GM10847 (cell line): ENCODE measurements around the gene PWWP2A.
A peak's percentile ranks its signal among the peaks of the same experiment; 100 is the strongest.

ENCODE experiments used
- POLR2A ChIP-seq: IDR thresholded peaks from 2 replicates; pipeline ENCODE4 v1.6.1; 2011; ENCODE audit not compliant: insufficient read length; ENCODE audit errors: extremely low read depth

PWWP2A gene, protein sequence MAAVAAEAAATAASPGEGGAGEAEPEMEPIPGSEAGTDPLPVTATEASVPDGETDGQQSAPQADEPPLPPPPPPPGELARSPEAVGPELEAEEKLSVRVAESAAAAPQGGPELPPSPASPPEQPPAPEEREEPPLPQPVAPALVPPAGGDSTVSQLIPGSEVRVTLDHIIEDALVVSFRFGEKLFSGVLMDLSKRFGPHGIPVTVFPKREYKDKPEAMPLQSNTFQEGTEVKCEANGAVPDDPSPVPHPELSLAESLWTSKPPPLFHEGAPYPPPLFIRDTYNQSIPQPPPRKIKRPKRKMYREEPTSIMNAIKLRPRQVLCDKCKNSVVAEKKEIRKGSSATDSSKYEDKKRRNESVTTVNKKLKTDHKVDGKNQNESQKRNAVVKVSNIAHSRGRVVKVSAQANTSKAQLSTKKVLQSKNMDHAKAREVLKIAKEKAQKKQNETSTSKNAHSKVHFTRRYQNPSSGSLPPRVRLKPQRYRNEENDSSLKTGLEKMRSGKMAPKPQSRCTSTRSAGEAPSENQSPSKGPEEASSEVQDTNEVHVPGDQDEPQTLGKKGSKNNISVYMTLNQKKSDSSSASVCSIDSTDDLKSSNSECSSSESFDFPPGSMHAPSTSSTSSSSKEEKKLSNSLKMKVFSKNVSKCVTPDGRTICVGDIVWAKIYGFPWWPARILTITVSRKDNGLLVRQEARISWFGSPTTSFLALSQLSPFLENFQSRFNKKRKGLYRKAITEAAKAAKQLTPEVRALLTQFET

DNA sequence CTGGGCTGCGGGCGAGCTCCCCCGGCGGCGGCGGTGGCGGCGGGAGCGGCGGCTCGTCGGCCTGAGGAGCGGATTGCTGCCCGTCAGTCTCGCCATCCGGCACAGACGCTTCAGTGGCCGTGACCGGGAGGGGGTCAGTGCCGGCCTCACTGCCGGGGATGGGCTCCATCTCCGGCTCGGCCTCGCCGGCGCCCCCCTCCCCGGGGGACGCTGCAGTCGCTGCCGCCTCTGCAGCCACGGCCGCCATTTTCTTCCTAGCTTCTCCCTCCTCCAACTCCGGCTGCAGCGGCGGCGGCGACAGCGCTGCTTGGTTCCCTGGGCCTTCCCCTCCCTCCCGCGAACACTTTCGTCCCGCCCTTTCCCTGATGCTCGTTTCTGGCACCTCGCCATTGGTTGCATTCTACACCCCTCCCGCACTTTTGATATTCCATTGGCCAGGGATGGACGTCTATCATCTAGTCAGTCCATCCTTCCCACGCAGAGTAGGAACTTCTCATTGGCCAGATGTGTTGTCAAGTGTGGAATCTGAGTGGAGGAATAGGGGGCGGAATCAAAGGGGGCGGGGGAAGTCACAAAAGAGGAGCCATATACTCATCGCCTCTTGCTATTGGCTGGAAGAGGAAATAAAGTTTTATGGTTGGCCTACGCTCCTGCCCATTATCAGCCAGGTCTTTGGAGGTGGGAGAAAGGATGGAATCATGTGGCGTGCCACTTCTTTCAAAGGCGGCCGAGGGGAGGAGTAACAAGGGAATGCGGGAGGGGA is at the start of gene PWWP2A:
PWWP2A (minus strand) TSS at position 309 of the 763 bp plus-strand sequence; CDS start at position 247, 62 bp downstream.
- TF ChIP-seq POLR2A: peak; percentile 86

DNA sequence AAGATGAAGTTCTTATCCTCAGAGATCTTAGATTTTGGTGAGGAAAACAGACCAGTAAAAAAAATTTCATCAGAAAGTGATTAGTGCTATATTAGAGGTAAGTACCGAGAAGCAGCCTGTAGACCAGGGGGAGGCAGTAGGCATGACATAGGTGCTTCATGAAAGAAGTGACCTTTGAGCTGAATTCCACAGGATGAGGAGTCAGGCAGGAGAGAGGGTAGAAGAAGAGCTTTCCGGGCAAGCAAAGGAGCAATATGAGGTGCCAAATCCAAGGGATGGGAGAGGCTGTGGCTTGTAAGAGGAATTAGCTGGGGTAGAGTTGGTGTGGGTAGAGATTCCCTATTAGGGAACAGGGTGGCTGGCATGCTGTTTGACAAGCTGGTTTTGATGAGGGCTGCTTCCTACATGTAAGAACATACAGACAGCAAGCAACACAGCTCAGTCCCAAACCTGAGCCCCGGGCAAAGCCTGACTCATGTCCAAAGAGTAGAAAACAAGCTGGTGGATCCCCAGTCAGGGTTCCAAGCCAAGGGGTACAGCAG is 48.4 kb upstream of the PWWP2A start:
- no peak for TF ChIP-seq POLR2A

DNA sequence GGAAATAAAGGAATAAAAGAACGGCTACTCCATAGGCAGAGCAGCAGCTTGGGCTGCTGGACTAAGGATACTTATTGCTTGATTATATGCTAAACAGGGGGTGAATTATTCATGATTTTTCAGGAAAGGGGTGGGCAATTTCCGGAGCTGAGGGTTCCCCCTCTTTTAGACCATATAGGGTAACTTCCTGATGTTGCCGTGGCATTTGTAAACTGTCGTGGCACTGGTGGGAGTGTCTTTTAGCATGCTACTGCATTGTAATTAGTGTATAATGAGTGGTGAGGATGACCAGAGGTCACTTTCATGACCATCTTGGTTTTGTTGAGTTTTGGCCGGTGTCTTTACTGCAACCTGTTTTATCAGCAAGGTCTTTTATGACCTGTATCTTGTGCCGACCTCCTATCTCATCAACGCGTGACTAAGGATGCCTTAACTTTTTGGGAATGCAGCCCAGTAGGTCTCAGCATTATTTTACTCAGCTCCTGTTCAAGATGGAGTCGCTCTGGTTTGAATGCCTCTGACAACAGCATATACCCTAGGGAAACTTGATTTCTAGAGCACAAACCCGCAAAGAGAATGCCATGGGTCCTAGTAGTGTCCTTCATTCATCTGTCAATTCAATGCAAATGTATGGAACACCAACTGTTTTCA is 47.8 kb upstream of the PWWP2A start:
- no peak for TF ChIP-seq POLR2A

DNA sequence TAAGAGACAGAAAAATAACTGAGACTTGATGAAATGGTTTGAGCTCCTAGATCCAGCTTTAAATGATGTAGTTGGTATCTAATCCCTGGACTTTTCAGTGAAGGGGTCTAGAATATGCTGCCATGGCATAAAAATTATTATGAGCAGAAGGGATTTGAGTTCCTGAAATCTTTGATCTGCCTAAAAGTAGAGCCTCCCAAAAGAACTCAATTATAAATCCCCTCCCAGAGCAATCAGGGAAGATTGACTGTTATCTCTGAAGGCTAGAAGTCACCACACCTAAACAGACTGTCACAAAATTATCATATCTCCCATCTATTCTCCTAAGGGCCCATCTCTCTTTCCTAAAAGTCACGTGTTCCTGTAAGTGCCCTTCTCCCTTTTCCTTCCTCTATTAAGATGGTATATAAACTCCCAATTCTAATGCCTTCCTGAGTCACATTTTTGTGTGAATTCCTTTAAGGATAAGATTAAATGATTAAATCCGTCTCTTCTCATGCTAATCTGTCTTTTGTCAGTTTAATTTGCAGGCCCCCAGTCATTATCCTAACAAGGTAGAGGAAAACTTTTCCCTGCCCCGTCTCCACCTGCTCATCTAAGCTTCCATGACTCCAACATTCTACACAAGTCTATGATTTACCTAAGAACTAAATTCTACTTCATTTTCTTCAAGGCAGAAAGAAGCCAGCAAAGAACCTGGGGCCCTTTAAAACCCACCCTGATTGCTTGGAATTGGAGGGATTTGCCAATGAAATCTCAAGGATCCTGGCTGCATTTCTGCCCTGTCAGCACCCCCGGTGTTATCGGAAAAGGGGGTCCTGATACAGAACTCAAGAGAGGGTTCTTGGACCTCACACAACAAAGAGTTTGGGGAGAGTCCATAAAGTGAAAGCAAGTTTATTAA is 47.1 kb upstream of the PWWP2A start:
- TF ChIP-seq POLR2A: no peak

DNA sequence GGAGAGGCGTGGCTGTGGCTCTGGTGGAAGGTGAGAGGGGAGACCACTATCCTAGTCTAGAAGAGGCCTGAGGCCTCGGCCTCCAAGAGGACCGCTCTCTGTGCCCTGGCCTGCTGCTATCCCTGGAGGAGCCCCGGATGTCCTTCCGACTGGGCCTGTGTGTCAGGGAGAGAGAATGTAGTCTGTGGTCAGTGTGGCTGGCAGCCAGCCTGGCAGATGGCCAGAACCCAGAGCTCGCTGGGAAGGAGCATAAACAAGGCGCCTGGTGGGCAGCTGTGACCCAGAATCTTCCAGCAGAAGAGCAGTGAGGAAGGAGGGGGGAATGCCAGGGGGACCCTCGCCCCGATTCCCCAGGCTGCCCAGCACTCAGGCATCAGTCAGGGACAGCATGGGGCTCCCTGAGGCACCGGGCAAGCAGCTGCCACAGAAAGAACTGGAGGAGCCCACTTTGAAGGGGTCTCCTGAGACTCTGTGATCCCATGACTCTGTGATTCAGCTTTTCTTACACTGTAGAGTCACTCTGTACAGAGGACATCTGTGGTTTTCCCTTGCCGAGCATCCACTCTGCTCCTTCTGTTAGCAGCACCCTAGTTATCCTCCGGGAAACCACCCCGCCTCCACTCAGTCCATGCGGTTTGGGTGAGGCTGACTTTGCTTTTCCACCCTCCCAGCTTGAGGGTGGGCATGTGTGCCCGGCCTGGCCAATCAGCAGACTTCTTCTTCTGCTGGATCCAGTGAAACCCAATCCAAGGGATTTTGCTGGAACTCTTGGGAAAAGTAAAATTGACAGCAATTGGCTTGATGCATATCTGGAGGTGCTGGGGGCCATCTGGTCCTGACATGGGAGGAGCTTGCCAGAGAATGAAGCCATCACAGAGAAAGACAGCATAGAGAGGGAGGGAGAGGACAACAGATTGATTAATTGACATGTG is 46.2 kb upstream of the PWWP2A start:
- TF ChIP-seq POLR2A: no peak

DNA sequence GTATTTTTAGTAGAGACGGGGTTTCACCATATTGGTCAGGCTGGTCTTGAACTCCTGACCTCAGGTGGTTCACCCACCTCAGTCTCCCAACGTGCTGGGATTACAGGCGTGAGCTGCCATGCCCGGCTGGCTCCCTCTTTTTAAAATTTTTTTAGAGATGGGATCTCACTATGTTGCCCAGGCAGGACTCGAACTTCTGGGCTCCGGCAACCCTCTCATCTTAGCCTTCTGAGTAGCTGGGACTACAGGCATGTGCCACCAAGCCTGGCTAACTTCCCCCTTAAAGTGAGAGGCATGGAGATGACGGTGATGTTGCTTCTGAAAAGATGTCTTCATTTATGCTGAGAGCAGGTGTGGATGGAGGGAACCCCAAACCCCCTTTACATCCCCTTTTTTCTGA is 43.7 kb upstream of the PWWP2A start:
- no peak for TF ChIP-seq POLR2A

DNA sequence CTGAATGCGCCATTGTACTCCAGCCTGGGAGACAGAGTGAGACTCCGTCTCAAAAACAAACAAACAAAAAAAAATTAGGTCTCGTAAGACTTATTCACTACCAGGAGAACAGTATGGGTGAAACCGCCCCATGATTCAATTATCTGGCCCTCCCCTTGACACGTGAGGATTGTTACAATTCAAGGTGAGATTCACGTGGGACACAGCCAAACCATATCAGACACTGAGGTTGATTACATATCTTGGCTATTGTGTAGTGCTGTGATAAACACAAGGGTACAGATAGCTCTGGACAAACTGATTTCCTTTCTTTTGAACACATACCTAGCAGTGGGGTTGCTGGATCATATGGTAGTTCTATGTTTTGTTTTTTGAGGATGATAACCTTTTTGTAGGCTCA is 42.4 kb upstream of the PWWP2A start:
- no peak for TF ChIP-seq POLR2A

DNA sequence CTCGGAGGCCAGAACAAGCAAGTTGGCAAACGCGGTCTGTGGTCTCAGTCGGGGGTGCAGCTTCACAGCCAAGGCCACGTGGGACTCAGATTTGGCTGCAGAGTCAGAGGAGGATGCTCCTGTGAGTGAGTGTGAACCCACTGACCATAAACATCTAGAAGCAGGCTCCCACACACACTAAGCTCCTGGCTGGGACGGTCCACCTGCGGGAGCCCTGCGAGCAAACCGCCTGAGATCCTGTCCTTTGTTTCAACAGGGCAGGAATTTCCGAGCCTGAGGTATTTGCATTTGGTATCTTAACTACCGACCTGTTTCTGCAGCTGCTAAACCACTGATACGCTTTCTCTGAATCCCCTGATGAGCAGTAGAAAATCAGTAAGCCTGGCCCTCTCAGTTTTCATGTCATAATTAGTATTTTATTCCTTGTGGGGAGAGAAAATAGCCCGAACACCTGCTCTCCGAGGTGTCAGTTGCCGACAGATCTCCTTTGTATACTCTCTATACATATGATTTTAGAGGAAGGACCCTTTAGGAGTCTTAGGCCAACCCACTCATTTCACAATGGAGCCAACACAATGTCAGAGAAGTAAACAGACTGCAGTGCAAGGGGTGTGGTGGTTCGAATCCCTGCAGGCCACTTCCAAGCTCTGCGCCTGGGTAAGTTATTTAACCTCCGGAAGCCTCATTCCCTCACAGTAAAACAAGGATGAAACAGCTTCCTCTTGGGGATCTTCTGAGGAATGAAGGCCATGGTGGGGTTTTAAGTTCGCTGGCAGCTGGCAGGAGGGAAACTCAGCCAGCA is 40.9 kb upstream of the PWWP2A start:
- no peak for TF ChIP-seq POLR2A

DNA sequence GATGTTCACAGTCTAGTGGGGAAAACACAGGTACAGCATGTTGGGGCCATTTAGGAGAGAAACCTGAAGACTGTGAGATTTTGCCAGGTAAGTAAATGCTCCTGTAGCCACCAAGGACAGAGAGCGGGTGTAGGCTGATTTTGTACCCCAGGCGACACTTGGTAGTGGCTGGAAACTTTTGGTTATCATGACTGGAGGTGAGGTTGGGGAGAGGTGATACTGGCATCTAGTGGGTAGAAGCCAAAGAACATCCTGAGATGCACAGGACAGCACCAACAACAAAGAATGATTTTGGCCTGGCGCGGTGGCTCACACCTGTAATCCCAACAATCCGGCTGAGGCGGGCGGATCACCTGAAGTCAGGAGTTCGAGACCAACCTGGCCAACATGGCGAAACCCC is 38.8 kb upstream of the PWWP2A start:
- TF ChIP-seq POLR2A: no peak

DNA sequence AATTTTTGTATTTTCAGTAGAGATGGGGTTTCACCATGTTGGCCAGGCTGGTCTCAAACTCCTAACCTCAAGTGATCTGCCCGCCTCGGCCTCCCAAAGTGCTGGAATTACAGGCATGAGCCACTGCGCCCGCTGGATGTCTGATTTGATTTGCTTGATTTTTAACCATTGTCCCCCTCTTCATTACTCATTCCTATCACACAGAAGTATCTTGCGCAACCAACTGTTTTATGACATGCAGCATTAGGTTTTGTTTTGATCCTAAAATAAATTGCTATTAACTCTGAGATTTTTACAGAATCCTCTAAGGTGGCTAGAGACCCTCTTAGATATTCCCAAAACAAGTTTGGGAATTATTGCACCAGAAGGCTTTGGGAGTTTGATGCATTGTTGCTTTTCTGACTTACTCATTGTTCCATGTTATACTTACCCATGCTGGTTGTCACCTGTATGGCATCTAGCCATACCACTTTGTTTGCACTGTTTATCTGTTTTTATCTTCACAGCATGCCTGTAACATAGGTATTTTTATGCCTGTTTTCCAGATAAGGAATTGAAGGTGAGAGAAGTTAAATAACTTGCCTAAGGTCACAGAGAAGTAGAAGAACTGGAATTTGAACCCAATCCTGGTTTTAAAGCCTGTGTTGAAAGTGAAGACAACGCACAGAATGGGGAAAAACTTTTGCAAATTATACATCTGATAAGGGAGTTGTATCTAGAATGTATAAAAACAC is 35.9 kb upstream of the PWWP2A start:
- TF ChIP-seq POLR2A: no peak

DNA sequence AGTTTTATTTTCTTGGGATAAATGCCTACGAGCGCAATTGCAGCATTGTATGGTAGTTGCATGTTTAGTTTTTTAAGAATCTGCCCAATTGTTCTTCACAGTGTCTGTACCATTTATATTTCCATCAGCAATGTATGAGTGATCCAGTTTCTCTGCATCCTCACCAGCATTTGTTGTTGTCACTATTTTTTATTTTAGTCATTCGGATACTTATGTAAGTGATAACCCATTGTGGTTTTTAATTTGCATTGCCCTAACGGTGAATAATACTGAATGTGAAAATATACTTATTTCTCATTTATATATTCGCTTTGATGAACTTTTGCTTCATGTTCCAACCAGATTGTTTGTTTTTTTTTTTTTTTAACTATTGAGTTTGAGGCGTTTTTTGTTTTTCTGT is 33.7 kb upstream of the PWWP2A start:
- no peak for TF ChIP-seq POLR2A
